Measurements from ENCODE around the gene TMEM163. TPM values are rescaled to one million over a fixed set of nuclear protein-coding genes. Genes with fewer than 3 reads are reported as not detected.
"Not testable (repeated sequence)": the region's sequence is repeated elsewhere in the genome, so short reads cannot be mapped to it uniquely, and the experiment has no call there.

Gene TMEM163
- total RNA-seq, 1 donor from 2014 or later = 31.9 TPM

DNA sequence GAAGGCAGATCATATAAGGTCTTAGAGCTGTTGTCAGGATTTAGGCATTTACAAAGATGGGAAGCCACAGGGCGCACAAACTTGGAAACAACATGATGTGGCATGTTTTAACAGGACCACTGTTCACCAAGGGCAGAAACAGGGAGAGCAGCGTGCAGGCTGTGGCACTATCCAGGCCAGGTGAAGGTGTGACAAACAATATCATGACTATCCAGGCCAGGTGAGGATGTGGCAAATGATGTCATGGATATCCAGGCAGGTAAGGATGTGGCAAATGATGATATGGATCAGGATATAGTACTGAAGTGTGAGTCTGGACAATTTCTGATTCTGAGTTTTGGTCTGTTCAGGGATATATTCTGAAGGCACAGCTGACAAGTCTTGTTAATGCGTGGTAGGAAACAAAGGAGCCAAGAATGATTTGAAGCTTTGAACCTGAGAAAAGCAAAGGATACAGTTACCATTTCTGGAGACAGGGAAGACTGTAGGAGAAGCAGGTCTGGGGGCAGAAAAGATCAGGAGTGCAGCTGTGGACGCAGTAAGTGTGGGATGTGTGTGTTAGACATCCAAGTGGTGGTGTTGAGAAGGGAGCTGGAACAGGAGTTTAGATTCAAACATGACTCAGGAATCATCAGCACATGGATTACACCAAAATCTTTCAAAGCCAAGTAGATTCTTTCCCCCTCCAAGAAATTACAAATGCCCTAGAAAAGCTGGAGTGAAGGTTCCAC, 205.9 kb downstream of the TMEM163 start:
- Histone ChIP-seq H3K4me1 (no peaks in the 10 kb centered on the region), H3K36me3 (no peaks in the 10 kb centered on the region), H3K27ac (no peak overlapping the region), H3K4me3 (no peak overlapping the region), H3K27me3 (ENCODE audit: low read depth) (no peaks in the 10 kb centered on the region), H3K9me3 (no peaks in the 10 kb centered on the region)
- no peak for ATAC-seq
- DNase-seq = no peak
- intact Hi-C loops (cut with DNase I) = no loop called here
- TF ChIP-seq, protein P1, sequence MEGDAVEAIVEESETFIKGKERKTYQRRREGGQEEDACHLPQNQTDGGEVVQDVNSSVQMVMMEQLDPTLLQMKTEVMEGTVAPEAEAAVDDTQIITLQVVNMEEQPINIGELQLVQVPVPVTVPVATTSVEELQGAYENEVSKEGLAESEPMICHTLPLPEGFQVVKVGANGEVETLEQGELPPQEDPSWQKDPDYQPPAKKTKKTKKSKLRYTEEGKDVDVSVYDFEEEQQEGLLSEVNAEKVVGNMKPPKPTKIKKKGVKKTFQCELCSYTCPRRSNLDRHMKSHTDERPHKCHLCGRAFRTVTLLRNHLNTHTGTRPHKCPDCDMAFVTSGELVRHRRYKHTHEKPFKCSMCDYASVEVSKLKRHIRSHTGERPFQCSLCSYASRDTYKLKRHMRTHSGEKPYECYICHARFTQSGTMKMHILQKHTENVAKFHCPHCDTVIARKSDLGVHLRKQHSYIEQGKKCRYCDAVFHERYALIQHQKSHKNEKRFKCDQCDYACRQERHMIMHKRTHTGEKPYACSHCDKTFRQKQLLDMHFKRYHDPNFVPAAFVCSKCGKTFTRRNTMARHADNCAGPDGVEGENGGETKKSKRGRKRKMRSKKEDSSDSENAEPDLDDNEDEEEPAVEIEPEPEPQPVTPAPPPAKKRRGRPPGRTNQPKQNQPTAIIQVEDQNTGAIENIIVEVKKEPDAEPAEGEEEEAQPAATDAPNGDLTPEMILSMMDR (IDR thresholded peaks at IDR 0.05) = no peak

DNA sequence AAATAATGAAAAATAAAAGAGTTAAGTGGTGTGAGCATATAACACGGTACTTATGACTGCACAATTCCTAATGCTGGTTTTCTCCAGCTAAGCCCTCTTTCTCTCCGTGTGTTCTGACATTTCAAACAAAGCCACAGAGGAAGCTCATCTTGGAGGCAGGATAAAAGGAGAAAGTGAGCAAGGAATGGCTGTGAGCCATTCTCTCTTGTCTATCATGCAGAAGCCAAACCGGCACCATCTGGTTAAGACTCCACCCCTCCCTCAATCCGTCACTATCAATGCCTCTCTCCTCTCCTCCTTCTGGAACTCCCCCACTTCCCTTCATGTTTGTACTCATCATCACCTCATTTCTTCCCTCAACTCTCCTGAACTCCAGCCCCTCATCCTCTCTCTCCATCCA, 210.4 kb downstream of the TMEM163 start:
- TF ChIP-seq, protein P1 (IDR thresholded peaks at IDR 0.05) = no peak
- DNase-seq (no peak), ATAC-seq (no peak)
- Histone ChIP-seq H3K36me3 (no peaks in the 10 kb centered on the region), H3K27ac (no peak overlapping the region), H3K9me3 (no peaks in the 10 kb centered on the region), H3K27me3 (ENCODE audit: low read depth) (no peaks in the 10 kb centered on the region), H3K4me3 (no peak overlapping the region), H3K4me1 (no peaks in the 10 kb centered on the region)
- intact Hi-C loops (cut with DNase I) = no loop called here

DNA sequence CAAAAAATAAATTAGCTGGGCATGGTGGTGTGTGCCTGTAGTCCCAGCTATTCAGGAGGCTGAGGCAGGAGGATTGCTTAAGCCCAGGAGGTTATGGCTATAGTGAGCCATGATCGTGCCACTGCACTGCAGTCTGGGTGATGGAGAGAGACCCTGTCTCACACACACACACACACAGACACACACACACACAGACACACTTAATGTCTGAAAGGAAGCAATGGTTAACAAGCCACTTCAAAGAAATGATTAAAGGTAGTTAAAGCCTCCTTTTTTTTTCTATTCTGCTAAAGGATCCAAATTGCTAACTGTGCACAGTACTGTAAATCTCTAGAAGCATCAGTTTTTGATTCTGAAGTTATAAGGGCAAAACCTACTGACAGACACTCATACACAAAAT, 211.1 kb downstream of the TMEM163 start:
- intact Hi-C loops (cut with DNase I) = no loop called here
- Histone ChIP-seq H3K27me3 (ENCODE audit: low read depth) (no peaks in the 10 kb centered on the region), H3K4me1 (no peaks in the 10 kb centered on the region), H3K9me3 (no peaks in the 10 kb centered on the region), H3K27ac (no peak overlapping the region), H3K36me3 (no peaks in the 10 kb centered on the region), H3K4me3 (no peak overlapping the region)
- DNase-seq = no peak
- TF ChIP-seq, protein P1 (IDR thresholded peaks at IDR 0.05) = no peak
- no peak for ATAC-seq

DNA sequence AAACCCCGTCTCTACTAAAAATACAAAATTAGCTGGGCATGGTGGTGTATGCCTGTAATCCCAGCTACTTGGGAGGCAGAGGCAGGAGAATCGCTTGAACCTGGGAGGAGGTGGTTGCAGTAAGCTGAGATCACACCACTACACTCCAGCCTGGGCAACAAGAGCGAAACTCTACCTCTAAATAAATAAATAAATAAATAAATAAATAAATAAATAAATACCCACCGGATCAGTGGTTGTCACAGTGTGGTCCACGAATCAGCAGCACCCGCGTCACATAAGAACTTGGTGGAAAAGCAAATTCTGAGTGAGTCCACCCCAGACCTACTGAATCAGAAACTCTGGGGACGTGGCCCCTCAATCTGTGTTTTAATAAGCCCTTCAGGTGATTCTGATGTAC, 211.6 kb downstream of the TMEM163 start:
- not testable (repeated sequence) for H3K4me3 ChIP-seq, ATAC-seq

DNA sequence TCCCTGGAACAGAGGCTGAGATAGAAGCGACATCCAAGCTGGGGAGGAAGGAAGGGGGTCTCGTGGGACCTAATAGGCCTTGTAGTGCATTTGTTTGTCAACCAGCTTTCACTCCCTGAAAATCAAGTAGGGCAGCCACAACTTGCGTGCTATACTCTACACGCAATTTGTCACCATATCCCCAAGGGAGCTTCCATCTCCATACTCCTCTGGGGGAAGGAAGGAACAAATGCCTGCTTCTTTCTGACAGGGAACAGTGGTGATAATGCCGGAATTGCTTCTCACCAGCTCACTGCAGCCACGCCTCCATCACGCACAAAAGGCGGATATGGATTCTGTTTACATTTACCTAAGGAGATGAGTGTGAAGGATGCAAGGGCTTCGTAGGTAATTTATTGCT, 213.4 kb downstream of the TMEM163 start:
- ATAC-seq (no peak), DNase-seq (no peak)
- H3K4me3 ChIP-seq = no peak overlapping the region
- no peaks in the 10 kb centered on the region for H3K27me3 ChIP-seq (ENCODE audit: low read depth)
- intact Hi-C loops (cut with DNase I) = no loop called here
- H3K36me3 ChIP-seq = no peaks in the 10 kb centered on the region
- TF ChIP-seq, protein P1 (IDR thresholded peaks at IDR 0.05) = no peak
- no peaks in the 10 kb centered on the region for H3K4me1 ChIP-seq
- H3K9me3 ChIP-seq = no peaks in the 10 kb centered on the region
- no peak overlapping the region for H3K27ac ChIP-seq

More for the DNA sequence above, 211.6 kb downstream of the TMEM163 start:
- H3K27ac ChIP-seq; H3K27me3 ChIP-seq (ENCODE audit: low read depth); H3K9me3 ChIP-seq; DNase-seq; H3K36me3 ChIP-seq; intact Hi-C loops (cut with DNase I); H3K4me1 ChIP-seq: not testable (repeated sequence)

DNA sequence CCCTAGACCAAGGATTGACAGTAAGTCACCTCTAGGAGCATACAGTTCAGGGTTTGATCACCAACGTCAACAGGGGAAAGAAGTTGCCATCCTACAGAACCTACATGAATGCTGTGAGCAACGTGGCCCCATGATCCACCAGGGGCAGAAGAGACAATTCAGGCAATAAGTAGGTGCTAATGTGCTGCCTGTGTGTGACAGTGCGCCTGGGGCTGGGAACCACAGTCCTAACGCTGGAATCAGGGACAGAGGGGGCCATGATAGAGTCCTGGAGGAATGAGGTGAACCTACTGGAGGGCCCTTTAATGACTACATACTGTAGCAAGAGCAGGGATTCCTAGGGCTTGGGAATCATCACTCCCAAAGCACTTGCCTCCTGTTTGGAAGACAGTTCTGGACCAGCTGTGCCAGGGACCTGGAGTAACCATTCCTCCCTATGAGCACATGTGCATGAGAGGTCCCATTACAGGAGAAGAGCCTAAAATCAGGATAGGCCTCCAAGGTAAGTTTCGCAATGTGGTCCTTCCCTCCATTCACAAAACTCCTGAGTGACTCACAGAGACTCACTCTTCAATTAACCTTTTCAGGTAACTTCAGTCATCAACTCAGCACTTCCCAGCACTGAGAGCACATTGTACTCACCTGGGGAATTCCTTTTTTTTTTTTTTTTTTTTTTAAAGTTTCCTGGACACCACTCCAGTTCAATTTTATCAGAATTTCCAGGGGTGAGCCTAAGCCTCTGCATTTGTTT, 214.0 kb downstream of the TMEM163 start:
- H3K27ac ChIP-seq = no peak overlapping the region
- H3K4me1 ChIP-seq = no peaks in the 10 kb centered on the region
- H3K4me3 ChIP-seq = no peak overlapping the region
- H3K36me3 ChIP-seq = no peaks in the 10 kb centered on the region
- no peak for DNase-seq
- H3K27me3 ChIP-seq (ENCODE audit: low read depth) = no peaks in the 10 kb centered on the region
- no peaks in the 10 kb centered on the region for H3K9me3 ChIP-seq
- intact Hi-C loops (cut with DNase I) = no loop called here
- ATAC-seq = peak; percentile 38 to 83
- TF ChIP-seq, protein P1 (IDR thresholded peaks at IDR 0.05) = no peak
